CD4-positive, alpha-beta T cell treated with Interleukin-4 for 1 hour (primary cell): ENCODE data around the gene PRKAG2.
"Not testable (repeated sequence)": the region's sequence is repeated elsewhere in the genome, so short reads cannot be mapped to it uniquely, and the experiment has no call there.

Experiments used
- DNase-seq, 2 donors: peaks; one replicate each; pipeline ENCODE4 v3.0.0-alpha.2; 2020 to 2022

The PRKAG2 gene

DNA sequence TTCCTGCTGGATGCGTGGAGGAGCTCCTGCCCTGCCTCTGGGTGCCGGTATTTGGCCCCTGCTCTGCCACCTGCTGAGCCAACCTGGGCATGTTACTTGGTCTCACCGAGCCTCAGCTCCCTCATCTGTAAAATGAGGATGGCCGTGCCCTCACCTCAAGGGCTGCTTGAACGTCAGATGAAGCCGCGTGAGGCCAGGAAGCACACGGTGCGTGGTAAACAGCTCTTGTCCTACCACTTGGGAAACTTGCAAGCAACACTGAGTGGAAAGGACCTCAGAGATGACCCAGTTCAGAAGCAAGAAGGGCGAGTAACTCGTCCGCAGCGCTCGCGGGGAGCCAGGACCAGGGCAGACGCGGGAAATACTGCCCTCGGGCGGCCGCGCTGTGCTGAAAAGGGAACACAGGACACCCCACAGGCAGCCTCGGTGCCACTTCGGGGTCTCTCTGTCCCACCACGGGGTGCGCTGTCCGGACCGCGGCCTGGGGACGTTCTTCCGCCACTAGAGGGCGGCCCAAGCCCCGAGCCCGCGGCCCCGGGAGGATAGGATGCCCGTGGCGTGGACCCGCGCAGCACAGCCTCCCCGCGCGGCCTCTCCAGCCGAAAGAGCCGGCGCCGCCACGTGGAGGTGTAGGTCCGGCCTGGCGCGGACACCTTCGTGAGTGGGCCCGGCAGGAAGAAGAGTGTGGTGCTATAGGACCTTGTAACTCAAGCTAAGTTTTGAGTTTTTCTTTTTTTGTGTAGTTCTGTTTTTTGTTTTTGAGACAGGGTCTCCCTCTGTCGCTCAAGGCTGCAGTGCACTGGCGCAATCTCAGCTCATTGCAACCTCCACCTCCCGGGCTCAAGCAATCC lies 94.1 kb downstream of the PRKAG2 start:
- peak; percentile 73 to 83 for DNase-seq

DNA sequence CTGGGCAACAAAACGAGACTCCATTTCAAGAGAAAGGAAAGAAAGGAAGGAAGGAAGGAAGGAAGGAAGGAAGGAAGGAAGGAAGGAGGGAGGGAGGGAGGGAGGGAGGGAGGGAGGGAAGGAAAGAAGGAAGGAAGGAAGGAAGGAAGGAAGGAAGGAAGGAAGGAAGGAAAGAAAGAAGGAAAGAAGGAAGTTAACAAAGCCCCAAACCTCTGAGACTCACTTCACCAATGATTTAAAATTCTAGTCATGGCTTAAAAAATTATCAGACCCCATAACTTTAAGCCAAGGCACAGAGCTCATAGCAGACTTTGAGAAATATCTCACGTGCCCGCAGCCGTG lies 94.7 kb downstream of the PRKAG2 start:
- not testable (repeated sequence) for DNase-seq

DNA sequence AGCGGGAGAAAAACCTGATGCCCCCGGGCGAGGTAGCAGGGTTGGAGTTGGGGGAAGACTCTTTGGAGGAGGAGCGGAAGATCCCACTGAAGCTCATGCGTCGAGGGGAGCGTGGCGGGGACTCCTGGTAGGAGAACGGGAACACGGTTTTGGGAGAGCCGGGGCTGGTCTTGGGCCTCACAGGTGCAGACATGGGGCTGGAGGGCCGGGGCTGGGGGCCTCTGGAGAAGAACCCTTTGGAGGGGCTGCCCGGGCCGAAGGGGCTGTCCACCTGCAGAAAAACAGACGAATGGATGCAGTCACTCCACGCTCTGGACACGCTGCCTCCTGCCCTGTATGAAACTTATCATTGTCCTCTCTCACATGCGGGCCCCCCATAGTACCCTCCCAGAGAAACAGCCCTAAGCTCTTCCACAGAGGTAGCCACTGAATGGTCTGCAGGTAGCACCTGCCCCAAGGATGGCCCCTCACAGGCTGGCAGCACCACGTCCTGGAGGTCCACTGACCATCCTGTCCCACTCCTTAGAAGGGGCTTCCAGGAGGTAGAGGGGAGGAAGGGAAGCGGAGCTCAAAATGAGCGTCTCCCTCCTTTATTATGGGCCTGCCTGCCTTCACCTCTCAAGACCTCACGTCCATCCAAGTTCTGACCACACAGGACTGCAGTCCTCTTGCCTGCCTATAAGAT lies 95.6 kb downstream of the PRKAG2 start:
- DNase-seq: no peak

DNA sequence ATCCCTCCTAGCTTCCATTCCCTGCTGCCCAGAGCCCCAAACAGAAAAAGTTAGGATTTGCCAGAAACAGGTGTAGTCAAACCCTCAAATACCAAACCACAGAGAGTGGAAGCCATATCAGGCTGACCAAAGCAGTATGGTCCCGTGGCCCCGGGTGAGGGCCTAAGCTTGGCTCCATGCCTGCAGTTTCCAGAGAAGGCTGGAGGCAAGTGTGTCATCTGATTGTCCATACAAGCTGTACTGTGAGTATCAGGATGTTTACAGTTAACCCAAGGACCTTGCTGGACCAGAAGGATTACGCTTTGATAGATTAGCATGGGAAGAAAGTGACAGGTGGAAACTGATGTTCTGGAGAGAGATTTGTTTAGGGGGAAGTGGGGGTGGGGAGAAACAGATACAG lies 96.3 kb downstream of the PRKAG2 start:
- no peak for DNase-seq

DNA sequence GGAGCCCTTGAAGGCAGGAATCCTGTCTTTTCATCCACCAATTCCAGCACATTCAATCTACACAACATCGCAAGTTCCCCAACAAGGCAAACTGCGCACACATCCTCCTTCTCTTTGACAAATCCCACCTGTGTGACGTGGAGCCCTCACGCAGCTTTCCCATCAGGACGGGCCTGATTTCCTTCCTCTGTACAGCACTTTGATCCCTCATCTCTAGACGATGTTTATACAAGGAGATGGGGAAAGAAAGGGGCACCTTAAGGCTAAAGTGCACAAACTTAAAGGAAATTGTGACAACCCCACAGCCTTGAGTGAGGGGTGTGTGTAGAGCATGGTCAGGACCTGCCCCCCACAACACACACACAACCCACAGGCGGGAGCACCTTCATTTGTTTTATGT lies 97.2 kb downstream of the PRKAG2 start:
- no peak for DNase-seq

DNA sequence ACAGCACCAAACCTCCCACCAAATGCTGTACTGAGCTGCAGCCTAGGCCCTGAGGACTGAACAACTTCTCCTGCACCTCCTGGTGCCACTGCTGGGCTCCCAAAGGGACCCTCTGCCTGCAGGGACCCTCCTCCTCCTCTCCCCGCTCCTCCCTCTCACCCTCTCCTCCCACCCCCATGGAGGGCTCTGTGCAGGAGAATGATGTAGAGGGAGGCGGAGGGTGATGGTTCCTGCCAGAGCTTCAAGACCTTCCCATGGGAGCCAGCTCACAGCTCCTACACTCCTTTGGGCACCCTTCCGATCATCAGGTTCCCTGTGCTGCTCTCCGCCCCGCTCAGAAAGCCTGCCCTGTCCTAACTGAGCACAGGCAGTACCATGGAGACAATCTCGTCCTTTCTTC lies 97.7 kb downstream of the PRKAG2 start:
- no peak for DNase-seq

DNA sequence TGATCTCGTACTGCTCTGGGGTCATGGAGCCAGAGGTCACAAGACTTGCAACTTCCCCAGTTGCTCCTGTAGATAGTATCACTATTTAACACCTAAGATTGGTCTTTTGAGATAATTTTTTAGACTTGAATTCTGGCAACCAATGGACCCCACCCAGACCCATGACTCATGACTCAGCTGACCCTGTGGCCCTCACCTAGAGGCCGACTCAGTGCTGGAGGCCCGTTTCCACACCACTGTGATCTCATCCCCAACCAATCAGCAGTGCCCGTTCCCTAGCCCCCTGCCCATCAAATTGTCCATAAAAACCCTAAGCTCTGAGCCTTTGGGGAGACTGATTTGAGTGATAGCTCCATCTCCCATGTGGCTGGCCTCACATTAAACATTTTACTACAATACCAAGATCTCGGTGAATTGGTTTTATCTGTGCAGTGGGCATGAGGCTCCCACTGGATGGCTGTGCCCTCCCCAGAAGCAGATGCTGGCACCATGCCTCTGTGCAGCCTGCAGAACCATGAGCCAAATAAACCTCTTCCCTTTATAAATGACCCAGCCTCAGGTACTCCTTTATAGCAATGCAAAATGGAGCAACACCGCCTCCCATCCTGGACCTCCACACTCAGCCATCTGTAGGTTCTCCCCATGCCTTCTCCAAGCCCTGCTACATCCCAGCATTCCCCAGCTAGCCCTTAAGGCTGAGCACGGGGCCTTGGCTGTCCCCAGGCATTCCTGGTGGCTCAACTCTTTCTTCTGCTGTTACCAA lies 98.8 kb downstream of the PRKAG2 start:
- no peak for DNase-seq

DNA sequence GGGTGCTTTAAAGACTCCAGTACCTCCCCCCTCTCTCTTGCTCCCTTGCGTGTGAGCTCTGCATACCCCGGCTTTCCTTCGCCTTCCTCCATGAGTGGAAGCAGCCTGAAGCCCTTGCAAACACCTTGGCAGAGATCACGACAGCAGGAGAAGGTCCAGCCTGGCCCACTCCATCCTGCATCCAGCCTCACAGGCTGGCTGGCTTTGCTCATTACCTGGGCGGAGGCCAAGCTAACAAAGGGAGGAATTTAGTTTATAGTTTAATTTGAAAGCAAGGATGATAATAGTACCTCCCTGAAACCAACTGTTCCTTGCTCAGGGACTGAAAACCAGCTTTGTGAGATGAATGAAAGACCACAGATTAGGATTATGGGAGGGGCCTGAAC lies 99.4 kb downstream of the PRKAG2 start:
- DNase-seq: no peak

DNA sequence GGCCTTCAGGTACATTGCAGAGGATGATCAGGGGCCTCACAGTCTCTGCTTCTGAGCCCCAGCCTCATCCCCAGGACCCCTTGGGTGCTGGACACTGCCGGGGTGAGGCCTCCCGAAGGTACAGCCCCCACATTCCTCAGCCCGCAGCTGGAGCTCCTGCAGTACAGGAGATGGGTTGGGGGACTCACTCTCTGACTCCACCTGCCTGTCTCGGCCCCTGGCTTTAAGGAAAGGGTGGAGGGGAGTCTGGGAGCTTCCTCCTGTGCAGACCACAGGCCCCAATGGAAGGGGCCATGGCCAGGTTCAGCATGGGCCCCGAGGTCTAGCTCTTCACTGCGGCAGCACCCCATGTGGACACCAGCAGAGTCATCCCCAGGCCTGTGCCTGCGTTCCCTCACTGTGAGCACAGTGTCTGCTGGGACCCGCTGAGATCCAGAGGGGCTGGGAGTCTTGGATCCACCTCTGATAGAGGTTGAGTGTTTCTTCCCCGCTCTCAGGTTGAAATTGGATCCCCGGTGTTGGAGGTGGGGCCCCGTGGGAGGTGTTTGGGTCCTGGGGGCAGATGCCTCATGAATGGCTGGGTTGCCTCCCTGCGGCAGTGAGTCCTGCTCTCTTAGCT lies 99.9 kb downstream of the PRKAG2 start:
- DNase-seq: no peak

DNA sequence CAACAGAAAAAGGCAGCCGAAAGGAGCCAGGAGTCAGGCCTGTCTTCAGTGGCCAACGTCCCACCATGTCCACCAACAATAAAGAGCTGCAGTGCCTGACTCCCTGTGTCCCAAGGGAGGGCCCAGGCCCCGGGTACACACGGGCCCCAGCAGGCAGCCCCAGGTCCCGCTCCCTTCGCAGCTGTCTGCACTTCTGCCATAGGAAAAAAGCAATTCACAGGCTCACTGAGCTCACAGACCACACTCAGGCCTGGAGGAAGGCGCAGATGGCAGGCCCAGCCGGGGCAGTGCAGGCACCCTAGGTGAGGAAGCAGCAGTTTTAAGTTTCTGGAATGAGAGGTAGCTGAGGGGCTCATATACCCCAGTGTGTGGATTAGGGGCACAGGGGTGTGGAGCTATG lies 100.5 kb downstream of the PRKAG2 start:
- DNase-seq: no peak

DNA sequence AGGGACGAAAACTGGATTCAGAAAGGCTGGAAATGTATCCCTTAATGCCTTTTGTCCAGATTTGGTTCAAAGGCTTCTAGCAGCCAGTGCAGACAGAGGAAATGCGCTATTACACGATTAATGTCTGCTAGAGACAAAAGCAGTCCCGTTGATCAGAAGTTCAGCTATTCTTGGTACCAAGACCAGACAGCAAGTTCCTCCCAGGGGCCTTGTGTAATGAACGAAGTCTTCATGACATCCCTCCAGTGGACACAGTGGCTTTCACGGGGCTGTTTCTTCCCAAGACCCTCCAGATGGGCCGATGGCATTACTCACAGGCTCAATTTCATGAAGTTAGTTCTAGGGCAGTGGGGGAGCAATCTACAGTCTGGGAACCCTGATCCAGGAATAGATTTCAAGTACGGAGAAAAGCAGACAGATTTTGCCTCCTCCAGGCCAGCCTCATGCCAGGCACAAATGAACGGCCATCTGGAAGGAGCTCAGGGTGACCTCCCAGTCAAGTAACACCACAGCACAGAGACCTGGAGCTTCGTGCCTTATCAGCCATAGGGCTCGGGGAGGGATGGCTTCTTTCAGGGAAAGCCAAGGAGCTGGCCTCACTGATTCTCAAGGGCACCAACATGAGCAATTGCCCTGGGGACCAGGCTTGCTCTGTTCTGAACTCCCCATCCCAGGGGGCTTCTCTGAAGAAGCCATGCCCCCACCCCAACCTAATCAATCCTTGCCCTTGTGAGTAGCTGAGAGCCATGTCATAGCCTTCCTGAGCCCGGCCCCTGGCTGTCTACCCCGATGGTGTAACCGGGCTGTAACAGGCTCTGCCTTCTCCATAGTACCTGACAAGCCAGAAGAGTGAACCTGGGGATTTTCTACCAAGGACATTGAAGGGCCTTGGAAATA lies 101.1 kb downstream of the PRKAG2 start:
- no peak for DNase-seq

DNA sequence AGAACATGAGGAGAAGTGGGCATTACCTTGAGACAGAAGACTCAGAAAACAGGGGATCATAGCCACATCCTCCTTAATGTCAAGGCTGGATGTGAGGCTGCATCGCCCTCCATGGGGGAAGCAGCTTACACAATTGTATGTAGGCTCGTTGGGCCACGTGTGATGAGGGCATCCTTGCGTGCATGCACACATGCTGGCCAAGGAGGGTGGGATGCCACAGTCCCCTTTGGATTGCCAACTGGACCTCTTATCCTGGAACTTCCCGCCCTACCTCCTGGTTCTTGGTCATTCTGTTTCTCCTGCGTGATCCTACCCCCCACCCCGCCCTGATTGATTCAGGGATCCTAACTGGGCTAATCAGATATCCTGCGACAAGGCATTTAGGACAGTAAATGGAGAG lies 102.0 kb downstream of the PRKAG2 start:
- DNase-seq: no peak

DNA sequence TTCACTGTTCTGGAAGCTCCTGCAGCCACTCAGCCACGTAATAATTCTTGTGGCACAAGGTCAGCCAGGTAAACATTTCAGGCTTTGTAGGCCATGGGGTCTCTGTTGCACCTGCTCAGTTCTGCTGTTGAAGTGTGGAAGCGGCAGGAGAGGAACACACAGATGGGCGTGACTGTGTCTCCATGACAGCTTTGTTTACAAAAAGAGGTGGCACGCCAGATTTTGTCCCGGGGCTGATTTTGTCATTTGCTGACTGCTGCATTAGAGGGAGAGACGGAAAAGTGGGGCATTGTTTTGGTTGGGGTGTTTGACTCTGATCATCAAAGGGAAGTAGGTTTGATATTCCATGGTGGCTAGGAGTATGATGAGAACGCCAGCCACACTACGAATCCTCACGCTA lies 103.1 kb downstream of the PRKAG2 start:
- DNase-seq: no peak

DNA sequence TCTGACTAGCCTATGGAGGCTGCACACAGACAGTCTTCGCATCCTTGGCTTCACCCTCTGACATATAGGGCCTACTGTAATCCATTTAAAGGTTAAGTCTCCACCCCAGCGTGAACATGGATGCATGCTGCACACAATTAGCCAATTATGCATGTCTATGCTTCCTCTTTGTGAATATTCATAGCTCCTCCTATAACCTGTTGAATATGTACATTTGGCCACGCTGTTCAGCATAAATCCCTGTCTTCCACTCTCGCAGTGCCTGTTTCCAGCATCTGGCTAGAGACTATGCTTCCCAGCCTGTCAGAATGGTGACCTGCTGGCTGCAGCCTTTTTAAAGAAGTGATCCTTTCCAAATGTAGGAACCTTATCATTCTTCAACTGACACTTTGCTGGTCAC lies 106.7 kb downstream of the PRKAG2 start:
- no peak for DNase-seq

DNA sequence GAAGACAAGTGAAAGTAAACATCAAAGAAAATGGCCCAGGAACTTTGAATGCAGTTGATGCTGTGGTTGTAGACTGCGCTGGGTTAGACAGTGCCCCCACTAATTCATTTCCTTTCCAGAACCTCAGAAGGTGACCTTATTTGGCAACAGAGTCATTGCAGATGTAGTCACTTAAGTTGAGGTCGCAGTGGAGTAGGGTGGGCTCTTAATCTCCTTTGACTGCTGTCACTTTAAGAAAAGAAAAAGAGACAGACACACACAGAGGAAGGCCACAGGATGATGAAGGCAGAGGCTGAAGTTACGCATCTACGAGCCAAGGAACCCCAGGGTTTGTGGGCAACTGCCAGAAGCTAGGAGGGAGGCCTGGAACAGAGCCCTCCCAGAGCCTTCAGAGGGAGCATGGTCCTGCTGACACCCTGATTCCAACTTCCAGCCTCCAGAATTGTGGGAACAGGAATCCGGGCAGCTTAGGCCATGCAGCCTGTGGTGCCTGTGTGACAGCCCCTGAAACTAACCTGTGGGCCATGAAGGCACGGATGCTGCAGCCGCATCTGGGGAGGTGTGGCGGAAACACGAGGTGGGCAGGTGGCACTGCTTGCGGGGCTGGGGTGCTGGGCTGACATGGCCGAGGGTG lies 107.6 kb downstream of the PRKAG2 start:
- DNase-seq: peak; percentile 44 to 65

DNA sequence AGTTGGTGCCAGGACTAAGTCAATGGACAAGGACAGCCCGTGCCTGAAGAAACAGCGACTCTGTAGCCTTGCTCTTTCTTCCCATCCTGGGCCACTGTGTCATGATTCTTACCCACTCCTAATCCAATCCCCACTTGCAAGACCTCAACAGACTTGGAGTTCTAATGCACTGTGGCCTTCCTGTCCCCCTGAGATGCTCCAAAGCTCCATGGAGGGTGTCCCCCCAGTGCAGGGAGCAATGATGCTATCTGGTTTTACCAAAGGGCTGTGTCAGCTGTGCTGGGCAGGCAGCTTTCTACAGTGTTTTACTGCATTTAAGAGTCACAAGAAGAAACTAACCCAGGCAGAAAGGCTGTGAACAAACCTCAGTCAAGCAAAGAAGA lies 108.1 kb downstream of the PRKAG2 start:
- no peak for DNase-seq

DNA sequence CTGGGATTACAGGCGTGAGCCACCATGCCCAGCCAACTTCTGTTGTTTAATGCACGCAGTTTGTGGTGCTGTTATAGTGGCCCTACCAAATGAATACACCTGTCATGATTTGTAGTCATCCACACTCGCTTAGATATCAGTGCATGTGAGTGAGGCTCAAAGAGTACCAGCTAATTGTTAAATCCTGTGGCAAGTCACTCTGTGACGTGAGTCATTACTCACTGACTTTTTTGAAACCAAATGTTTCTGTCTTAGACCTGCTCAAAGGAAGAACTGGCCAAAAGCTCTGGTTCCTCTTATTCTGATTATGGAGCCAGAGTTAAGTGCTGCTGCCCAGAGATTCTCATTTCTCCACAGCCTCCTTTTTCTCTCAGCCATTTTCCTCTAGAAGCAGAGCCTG lies 109.4 kb downstream of the PRKAG2 start:
- no peak for DNase-seq

DNA sequence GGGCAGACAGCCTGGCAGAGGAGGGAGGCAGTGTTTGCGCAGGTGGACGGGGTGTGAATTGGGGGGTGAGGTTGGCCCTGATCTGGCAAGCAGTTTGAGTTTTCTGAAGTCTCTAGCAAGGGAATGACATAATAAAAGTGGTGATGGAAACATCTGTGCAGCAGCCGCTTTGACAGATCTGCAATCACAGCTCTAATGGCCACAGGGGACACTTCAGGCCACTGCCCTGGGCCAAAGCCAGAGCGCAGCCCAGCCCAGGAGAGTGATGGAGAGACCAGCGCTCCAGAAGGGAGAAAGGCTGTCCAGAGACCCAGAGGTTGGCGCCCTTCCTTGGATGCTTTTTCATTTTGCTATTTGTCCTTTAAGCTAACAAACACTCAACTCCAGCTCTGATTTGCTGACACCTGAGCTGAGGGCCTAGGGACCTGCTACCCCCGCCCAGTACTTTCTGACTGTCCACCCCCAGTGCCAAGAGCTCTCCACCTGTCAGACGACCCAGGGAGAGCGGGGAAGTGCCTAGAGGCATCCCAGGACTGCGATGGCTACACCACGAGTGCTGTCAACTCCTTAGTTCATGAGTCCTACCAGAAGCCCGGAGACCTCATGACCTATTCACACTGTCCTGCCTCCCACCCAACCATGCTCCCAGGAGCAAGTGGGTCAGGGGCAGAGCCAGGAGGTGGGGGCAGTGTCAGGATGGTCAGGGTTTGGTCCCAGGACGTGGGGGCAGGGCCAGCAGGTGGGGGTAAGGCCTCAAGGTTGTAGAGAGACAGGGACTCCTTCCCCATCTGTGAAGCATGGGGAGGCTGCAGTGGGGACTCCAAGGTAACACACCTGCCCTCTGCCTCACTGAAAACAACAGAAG lies 112.6 kb downstream of the PRKAG2 start:
- DNase-seq: no peak

DNA sequence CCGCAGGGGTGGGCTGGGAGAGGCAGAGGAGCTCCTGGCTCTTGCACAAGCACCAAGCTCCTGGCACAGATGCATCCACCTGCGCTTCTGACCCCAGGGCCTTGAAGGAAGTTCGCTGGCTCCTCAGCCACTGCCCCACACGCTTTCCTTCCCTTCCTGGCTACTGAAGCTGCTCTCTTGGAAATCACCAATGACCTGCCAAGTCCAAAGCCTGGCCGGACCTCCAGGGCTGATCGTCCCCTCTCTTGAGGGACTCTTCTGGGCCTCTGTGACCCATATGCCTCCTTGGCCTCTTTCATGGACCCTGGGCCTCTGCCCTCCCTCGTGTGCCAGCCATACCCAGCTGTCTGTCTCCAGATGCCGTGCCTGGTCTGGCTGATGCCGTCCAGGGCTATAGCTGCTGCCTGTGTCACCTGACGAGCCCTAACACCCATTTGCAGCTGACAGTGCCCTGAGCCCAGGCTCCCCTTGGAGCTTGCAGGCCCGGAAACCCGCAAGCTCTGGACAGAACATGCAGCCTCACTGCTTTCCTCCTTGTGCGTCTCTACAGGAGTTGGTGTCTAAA lies 113.4 kb downstream of the PRKAG2 start:
- no peak for DNase-seq

DNA sequence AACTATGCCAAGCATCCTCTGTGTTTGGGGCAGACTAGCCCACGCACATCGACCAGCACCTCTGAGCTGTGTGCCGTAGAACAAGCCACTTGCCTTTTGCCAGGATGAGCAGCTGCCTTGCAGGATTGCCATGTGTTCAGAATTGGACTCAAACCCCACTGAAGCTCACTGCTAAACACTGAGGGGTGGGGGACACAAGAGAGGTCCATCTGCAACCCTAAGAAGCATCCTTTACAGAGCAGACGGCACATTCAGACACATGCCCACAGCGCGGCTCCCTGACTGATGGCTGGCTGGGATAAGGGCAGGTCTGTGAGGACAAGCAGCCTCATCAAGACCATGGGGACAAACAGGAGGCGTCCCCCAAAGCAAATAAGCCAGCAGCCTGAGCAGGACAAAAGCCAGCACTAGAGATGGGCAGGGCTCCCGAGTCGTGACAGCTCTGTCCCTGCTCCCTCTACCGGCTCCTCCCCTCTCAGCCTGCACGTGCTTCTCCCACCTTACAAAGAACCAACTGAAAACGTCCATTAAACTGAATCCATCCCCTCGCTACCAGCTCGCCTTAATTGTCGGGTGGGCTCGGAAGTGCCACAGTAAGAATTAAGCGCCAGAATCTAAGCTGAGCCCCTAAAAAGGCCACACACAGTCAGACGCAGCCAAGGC lies 114.2 kb downstream of the PRKAG2 start:
- DNase-seq: no peak
